Stimulated activated CD4-positive, alpha-beta T cell treated with anti-CD3 and anti-CD28 coated beads, Interleukin-12 subunit alpha, Interleukin-12 subunit beta, amount 100 ng/mL, for 48 hours (primary cell): ENCODE results near the gene ZBTB43.
A peak's percentile ranks its signal among the peaks of the same experiment; 100 is the strongest.
"Not testable (repeated sequence)": the region's sequence is repeated elsewhere in the genome, so short reads cannot be mapped to it uniquely, and the experiment has no call there.

Experiments used
- DNase-seq, 3 donors: peaks; one replicate each; pipeline ENCODE4 v3.0.0-alpha.2; 2020; ENCODE audit warnings: low read depth in 2 of 3, low spot score in 1 of 3

The ZBTB43 gene, protein sequence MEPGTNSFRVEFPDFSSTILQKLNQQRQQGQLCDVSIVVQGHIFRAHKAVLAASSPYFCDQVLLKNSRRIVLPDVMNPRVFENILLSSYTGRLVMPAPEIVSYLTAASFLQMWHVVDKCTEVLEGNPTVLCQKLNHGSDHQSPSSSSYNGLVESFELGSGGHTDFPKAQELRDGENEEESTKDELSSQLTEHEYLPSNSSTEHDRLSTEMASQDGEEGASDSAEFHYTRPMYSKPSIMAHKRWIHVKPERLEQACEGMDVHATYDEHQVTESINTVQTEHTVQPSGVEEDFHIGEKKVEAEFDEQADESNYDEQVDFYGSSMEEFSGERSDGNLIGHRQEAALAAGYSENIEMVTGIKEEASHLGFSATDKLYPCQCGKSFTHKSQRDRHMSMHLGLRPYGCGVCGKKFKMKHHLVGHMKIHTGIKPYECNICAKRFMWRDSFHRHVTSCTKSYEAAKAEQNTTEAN

DNA sequence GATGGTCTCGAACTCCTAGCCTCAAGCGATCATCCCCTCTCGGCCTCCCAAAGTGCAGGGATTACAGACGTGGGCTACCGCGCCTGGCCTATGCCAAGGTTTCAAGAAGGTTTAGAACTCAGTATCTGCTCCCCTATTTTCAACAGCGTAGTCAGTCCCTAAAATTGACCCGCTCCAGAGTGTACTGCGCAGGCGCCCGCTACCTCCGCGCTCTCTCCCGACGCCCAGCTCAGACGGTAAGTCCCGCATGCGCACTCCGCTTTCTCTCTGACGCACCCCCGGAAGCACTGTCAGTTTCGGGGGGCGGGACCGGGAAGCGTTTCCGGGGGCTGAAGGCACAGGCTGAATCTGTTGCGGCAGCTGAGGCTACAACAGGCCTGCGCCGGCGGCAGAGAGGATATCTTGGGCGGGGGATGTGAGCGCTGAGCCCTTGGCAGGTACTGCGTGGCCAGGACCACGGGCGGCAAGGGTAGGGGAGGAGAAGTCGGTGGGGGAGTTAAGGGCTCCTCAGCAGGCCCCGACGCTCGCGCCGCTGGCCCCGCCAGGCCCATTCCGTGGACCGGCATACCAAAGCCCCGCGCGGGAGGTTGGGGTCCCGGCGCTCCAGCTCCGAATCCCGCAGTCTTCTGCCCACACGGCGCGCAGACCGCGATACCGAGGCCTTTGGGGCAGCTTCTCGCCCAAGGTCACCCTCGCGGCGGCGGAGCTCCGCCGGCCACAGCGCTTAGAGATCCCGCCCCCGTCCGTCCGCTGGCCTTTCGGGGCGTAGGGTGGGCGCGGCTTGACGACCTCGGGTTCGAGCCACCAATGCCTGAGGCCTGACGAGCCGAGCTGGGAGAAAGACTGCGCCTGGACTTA is at the start of gene ZBTB43:
ZBTB43 (plus strand) TSS at position 345 of the 858 bp plus-strand sequence. CDS start 27,470 bp downstream, outside the sequence.
- peak; percentile 95 to 98 (median 96) for DNase-seq

GRCh38 chr9:126755317-126755875 is 49.4 kb upstream of the ZBTB43 start:
- no peak for DNase-seq

GRCh38 chr9:126756238-126756637 is 48.6 kb upstream of the ZBTB43 start:
- no peak for DNase-seq

GRCh38 chr9:126756876-126757415 is 47.9 kb upstream of the ZBTB43 start:
- DNase-seq, result no peak

DNA sequence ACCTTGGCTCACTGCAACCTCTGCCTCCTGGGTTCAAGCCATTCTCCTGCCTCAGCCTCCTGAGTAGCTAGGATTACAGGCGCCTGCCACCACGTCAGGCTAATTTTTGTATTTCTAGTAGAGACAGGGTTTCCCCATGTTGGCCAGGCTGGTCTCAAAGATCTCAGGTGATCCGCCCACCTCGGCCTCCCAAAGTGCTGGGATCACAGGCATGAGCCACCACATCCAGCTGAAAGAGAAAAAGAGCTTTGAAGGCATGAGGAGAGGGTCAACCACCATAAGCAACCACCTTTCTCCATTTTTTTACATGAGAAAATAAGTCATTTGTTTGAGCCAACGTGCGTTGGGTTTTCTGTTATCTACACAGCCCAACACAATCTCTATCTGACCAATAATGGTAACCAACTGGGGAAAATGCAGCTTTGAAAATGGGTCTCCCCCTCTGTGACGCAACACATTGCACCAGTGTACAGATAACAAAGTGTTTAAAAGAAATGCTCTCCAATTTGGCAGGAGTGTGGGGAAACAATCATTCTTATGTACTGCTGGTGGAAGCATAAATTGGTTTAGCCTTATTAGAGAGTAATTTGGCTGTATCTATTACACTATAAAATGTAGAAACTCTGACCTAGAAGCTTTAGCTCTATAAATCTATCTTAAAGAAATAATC is 45.8 kb upstream of the ZBTB43 start:
- no peak for DNase-seq

DNA sequence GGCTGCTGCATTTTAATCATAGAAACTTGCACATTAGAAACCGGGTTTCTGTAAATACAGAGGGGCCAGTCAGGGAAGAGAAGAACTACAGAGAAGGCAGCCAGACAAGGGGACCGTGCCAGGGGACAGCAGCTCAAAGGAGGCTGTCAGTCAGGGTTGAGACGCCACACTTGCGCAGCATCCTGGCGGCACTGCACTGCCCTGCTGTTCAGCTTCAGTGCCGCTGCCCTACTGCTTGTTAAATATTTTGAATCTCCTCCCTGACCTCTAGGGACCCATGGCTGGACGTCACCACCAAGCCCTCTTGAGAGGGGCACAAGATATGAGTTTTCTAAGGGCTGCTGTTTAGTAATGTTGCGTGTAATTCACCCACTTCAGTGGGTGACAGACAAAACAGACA is 43.6 kb upstream of the ZBTB43 start:
- DNase-seq, result no peak

GRCh38 chr9:126763130-126763764 is 41.6 kb upstream of the ZBTB43 start:
- DNase-seq, result no peak

GRCh38 chr9:126773004-126773607 is 31.7 kb upstream of the ZBTB43 start:
- no peak for DNase-seq

GRCh38 chr9:126775926-126776325 is 28.9 kb upstream of the ZBTB43 start:
- DNase-seq, result no peak

- no peak for DNase-seq
These were observed 27.1 kb upstream of the ZBTB43 start for GRCh38 chr9:126777733-126778132.

- no peak for DNase-seq
These were observed 26.7 kb upstream of the ZBTB43 start for GRCh38 chr9:126778141-126778540.

- DNase-seq, result not testable (repeated sequence)
These were observed 26.1 kb upstream of the ZBTB43 start for GRCh38 chr9:126778696-126779095.

DNA sequence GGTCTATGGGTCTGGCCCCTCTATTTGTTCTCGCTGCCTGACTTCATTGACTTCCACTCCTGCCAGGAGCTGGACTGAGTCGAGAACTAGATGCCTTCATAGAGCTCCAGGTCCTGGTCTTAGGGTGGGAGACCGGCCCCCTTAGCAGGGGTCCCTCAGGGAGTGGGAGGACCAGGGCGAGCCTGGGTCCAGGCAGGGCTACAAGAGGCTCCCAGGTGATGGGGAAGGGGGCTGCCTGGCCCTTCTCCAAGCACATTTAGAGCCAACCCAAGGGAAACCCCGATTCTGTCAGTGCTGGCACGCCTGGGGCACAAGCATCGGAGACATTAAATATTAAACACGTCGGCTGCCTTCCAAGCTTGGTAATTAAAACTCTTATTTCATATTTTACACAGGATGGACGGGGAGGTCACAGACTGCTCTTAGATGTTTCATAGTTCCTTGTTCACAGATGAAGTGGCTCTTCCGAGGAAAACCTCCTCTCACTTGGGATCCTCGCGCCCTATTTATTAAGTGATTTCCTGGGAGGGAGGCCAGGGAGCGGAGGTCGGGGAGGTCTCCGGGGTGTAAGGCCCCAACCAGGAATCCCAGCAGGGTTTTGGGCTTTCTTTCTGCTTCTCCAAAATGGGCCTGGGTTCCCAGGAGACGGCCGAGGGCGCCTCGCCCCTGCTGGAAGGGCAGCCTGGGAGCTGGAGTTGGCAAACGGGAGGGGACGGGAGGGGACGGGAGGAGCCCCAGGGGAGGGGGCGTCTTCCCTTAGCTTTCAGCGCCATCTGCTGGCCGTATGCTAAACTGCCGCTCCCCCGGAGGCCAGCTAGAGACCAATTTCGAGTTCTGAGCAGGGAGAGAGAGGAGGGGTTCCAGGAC is 23.4 kb upstream of the ZBTB43 start:
- DNase-seq, result peak; percentile 68 to 85 (median 75)

DNA sequence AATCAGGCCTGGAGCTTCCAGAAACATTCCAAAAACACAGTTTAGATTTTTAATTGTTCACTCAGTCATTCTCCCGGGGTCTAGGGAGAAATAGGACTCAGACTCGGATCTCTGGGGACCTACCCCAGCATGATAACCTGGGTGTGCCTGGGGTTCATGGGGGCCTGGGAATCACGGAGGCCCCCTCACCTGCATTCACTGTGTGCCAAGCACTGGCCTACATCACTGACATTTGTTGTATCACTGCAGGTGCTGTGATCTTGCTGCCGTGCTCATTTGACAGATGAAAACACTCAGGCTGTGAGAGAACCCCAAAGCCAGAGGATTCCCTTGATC is 22.8 kb upstream of the ZBTB43 start:
- no peak for DNase-seq

DNA sequence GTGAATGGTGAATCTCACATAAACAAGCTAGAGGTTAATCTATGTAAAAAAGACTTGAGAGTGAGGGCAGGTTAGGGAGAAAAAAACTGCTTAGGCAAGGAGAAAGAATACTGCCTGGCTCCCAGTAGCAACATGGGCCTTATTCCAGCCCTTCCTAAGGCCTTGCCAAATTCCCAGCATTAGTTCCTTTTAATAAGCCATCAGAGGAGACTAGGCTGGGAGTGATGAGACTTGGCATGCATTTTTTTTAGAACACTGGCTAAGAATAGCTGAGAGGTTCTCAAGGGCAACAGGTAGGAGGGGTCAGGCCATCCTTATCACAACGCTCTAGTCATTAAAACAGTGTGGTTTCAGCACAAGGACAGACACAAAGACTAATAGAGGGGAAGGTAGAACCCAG is 20.9 kb upstream of the ZBTB43 start:
- no peak for DNase-seq

DNA sequence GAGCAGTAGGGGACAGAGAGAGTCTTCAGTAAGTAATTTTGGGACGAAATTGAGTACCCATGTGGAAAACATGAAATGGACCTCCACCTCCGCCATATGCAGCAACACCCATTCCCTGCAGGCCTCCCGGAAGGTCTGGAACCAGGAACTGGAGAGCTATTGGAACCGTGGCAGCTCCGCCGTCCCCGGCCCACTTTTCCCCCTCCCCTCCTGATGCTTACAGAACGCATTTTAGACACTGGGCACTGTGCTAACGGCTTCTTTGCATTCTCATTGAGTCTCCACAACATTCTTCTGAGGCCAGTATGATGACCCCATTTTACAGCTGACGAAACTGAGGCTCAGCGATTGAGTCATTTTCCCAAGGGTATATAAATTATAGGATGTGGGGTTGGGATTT is 20.4 kb upstream of the ZBTB43 start:
- no peak for DNase-seq

GRCh38 chr9:126784841-126785240 is 20.0 kb upstream of the ZBTB43 start:
- not testable (repeated sequence) for DNase-seq

DNA sequence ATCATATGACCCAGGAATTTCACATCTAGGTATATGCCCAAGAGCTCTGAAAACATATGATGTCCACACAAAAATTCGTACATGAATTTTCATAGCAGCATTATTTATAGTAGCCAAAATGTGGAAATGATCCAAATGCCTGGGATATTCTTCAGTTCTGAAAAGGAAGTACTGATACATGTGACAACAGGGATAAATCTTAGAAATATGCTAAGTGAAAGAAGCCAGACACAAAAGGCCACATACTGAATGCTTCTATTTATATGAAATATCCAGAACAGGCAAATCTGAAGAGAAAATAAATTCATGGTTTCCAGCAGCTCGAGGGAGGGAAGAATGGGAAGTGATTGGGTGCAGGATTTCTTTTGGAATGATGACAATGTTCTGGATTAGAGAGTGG is 16.8 kb upstream of the ZBTB43 start:
- DNase-seq, result no peak
